Pancreas (tissue), 10 donors: ENCODE measurements around the gene NUP107. TPM values are rescaled to one million over a fixed set of nuclear protein-coding genes. Genes with fewer than 3 reads are reported as not detected.

ENCODE experiments used
- ATAC-seq, 4 donors: fragments of 200-7000 bp; cut with Tn5 transposase; one replicate each; pipeline versions ENCODE4 v1.8.0 to v1.9.1; 2020; ENCODE audit warnings: mild to moderate bottlenecking in 4 of 4, moderate library complexity in 4 of 4
- DNase-seq, 6 donors: peaks; one replicate each; pipeline ENCODE4 v3.0.0-alpha.2; 2020
- FAIRE-seq: peaks from 2 replicates; lab custom pipeline; 2012; peaks lifted over from hg19 to GRCh38; lab: Jason Lieb, UNC
- H3K27ac ChIP-seq, 4 donors: fragments of 200-600 bp; sonication (generic); 1 replicate in 3 of 4; 2 replicates in 1 of 4; pipeline versions ENCODE4 v1.5.0 to v1.8.0; 2020
- H3K27me3 ChIP-seq, 4 donors: fragments of 200-600 bp; one replicate each; pipeline ENCODE4 v1.8.0; 2021
- H3K36me3 ChIP-seq, 3 donors: fragments of 200-600 bp; sonication (generic) in 1 of 3; one replicate each; pipeline versions ENCODE4 v1.5.0 to v1.8.0; 2020 to 2021
- H3K4me1 ChIP-seq, 3 donors: fragments of 200-600 bp; one replicate each; pipeline ENCODE4 v1.8.0; 2021
- H3K4me3 ChIP-seq, 4 donors: fragments of 200-600 bp; sonication (generic) in 2 of 4; one replicate each; pipeline versions ENCODE4 v1.5.0 to v1.8.0; 2020 to 2021
- H3K9me3 ChIP-seq, 4 donors: fragments of 200-600 bp; one replicate each; pipeline ENCODE4 v1.8.0; 2021
- WGBS, 2 donors: extraction: QIAGEN DNeasy Blood & Tissue Kit; methylation state at CpG; one replicate each; pipeline ENCODE4 v1.1.7; 2013; 5-methylcytosine and 5-hydroxymethylcytosine counted together
- intact Hi-C, 3 donors: fragments of 100-400 bp; cut with DNase I; formaldehyde crosslinking; loops; one replicate each; pipeline versions ENCODE4 v1.11.1 to v1.14.2; 2022
- polyA plus RNA-seq, 2 donors: library from polyadenylated mRNA; stranded (reverse); fragments of 200-250 nt; gene quantifications; one replicate each; pipeline ENCODE4 v1.2.3, GENCODE V29; 2013
- total RNA-seq, 6 donors: library from RNA; stranded (reverse); fragmentation: NEBNext Ultra II Directional in 4 of 6; extraction: Animal tissue kit (Norgen Biotek cat#: 25700) in 4 of 6; gene quantifications; one replicate each; pipeline versions ENCODE4 v1.2.1 to v1.2.4, GENCODE V29; 2021 to 2023
- TF ChIP-seq, protein P1 (sequence below), 4 donors: fragments of 200-600 bp; sonication (generic) in 3 of 4; IDR thresholded peaks; one replicate each; pipeline versions ENCODE4 v1.5.0 to v1.8.0; 2021; ENCODE audit warnings: antibody characterized with exemption in 4 of 4
- donor health status: healthy with polysubstance abuse.
- donor health status: DM: no; HTN: no; CAD: no; lungs with moderate emphysema.
- donor health status: DM: no; HTN: no; CAD: no.
- donor health status: control.
- donor health status: control.
- donor health status: Bipolar disorder and iron deficiency.
- donor health status: DM: yes; HTN: yes; CAD: no.
- donor health status: DM: no; HTN: no; CAD: no.
- donor health status: DM: no; HTN: no; CAD: no.
- donor health status: DM: yes; HTN: yes; CAD: no.

Gene NUP107
- total and polyA plus RNA-seq, 8 donors: 11.3 to 22.1 (median 14.6) TPM

DNA sequence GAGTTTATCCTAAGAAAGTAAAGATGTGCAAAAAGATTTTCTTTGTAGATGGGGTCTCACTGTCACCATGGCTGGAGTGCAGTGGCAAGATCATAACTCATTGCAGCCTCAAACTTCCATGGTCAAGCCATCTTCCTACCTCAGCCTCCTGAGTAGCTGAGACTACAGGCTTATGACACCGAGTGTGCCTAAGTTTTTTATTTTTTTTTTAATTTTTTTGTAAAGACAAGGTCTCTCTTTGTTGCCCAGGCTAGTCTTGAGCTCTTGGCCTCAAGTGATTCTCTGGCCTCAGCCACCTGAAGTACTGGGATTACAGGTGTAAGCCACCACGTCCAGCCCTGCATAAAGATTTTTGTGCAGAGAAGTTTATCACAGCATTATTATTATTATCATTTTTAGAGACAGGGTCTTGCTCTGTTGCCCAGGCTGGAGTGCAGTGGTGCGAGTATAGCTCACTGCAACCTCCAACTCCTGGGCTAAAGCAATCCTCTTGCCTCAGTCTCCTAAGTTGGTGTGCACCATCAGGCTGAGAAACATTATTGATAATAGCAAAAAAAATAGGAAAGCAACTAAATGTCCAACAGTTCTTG is 101.9 kb downstream of the NUP107 start:
- no peak overlapping the region for H3K4me3 ChIP-seq
- FAIRE-seq: no peak

DNA sequence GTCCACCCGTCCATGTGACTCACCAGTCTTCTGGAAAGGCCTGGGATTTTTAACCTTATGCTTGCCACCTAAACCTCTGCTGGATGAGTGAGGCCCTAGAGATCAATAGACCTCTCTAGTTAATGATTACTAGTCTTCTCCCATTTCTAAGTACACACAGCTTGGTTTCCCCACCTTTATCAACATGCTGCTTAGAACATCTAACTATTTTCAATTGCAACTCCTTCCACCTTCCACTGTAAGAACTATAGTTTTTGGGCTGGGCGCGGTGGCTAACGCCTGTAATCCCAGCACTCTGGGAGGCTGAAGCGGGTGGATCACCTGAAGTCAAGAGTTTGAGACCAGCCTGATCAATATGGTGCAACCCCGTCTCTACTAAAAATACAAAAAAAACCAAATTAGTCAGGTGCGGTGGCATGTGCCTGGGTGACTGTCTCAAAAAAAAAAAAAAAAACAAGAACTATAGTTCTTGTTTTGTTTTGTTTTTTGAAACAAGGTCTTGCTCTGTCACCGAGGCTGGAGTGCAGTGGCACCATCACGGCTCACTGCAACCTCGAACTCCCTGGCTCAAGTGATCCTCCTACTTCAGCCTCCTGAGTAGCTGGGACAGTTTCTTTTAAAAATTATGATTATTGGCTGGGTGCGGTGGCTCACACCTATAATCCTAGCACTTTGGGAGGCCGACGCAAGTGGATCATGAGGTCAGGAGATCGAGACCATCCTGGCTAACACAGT is 102.5 kb downstream of the NUP107 start:
- peak in 2 of 6 donors; percentile 23 to 27 for DNase-seq
- intact Hi-C loops: no loop called here
- H3K27me3 ChIP-seq: no peaks in the 10 kb centered on the region
- FAIRE-seq: no peak
- TF ChIP-seq, protein P1, sequence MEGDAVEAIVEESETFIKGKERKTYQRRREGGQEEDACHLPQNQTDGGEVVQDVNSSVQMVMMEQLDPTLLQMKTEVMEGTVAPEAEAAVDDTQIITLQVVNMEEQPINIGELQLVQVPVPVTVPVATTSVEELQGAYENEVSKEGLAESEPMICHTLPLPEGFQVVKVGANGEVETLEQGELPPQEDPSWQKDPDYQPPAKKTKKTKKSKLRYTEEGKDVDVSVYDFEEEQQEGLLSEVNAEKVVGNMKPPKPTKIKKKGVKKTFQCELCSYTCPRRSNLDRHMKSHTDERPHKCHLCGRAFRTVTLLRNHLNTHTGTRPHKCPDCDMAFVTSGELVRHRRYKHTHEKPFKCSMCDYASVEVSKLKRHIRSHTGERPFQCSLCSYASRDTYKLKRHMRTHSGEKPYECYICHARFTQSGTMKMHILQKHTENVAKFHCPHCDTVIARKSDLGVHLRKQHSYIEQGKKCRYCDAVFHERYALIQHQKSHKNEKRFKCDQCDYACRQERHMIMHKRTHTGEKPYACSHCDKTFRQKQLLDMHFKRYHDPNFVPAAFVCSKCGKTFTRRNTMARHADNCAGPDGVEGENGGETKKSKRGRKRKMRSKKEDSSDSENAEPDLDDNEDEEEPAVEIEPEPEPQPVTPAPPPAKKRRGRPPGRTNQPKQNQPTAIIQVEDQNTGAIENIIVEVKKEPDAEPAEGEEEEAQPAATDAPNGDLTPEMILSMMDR (IDR thresholded peaks at IDR 0.05): no peak
- peak overlapping the region in 1 of 4 donors; percentile 29 for H3K27ac ChIP-seq
- peak; percentile 60 to 84 (median 68) for ATAC-seq
- no peaks in the 10 kb centered on the region for H3K9me3 ChIP-seq
- H3K4me1 ChIP-seq: peaks cover 8 to 50% (median 26%) of the 10 kb centered on the region in 3 donors
- H3K36me3 ChIP-seq: no peaks in the 10 kb centered on the region
- WGBS, 2 donors: 65 to 72% methylated on average over 14 of the region's 14 CpGs
- no peak overlapping the region for H3K4me3 ChIP-seq

More for the DNA sequence above, 101.9 kb downstream of the NUP107 start:
- Histone ChIP-seq H3K27me3 (no peaks in the 10 kb centered on the region), H3K36me3 (no peaks in the 10 kb centered on the region), H3K4me1 (peaks cover 8 to 50% (median 26%) of the 10 kb centered on the region in 3 donors), H3K27ac (peak overlapping the region in 2 of 4 donors; percentile 29 to 77), H3K9me3 (no peaks in the 10 kb centered on the region)
- intact Hi-C loops: no loop called here
- DNase-seq (no peak), ATAC-seq (no peak)
- WGBS, 2 donors: 86 to 91% methylated on average over 3 of the region's 3 CpGs
- TF ChIP-seq, protein P1 (IDR thresholded peaks at IDR 0.05): no peak

DNA sequence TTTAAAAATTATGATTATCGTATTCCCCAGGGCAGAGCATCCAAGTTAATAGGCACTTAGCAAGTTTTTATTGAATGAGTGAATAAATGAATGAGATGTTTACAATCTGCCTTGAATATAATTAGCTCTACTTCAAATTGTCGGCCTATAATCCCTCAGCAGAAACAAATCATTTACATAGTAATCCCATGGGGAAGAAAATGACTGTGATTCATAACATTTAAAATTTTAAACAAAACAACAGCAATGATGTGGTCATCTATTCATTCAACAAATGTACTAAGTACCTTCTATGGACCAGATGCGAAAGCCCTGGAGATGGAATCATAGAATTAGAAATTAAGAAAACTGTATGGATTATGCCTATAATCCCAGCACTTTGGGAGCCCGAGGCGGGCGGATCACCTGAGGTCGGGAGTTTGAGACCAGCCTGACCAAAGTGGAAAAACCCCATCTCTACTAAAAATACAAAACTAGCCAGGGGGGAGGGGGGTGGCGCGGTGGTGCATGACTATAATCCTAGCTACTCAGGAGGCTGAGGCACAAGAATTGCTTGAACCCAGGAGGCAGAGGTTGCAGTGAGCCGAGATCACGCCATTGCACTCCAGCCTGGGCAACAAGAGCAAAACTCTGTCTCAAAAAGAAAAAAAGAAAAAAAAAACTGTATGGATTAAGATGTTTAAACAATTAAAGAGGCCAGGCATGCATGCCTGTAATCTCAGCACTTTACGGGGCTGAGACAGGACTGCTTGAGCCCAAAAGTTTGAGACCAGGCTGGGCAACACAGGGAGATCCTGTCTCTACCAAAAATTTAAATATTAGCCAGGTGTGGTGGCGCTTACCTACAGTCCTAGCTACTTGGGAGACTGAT is 103.5 kb downstream of the NUP107 start:
- Histone ChIP-seq H3K27ac (no peak overlapping the region), H3K27me3 (no peaks in the 10 kb centered on the region), H3K4me1 (peaks cover 8 to 43% (median 24%) of the 10 kb centered on the region in 3 donors), H3K36me3 (no peaks in the 10 kb centered on the region), H3K9me3 (no peaks in the 10 kb centered on the region), H3K4me3 (no peak overlapping the region)
- TF ChIP-seq, protein P1 (IDR thresholded peaks at IDR 0.05): no peak
- intact Hi-C loops: no loop called here
- no peak for DNase-seq
- WGBS, 2 donors: 98% methylated on average over 13 of the region's 13 CpGs
- no peak for FAIRE-seq
- no peak for ATAC-seq

DNA sequence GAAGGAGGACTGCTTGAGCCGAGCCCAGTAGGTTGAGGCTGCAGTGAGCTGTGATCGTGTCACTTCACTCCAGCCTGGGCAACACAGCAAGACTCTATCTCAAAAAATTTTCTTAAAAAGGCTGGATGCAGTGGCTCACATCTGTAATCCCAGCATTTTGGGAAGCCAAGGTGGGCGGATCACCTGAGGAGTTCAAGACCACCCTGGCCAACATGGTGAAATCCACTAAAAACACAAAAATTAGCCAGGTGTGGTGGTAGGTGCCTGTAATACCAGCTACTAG is 104.1 kb downstream of the NUP107 start:
- Histone ChIP-seq H3K4me1 (peaks cover 2 to 37% (median 18%) of the 10 kb centered on the region in 3 donors), H3K27ac (no peak overlapping the region), H3K36me3 (no peaks in the 10 kb centered on the region), H3K4me3 (no peak overlapping the region), H3K9me3 (no peaks in the 10 kb centered on the region), H3K27me3 (no peaks in the 10 kb centered on the region)
- 64 to 67% methylated on average over 3 of the region's 3 CpGs for WGBS, 2 donors
- DNase-seq (no peak), FAIRE-seq (no peak), ATAC-seq (no peak)
- intact Hi-C loops: no loop called here
- TF ChIP-seq, protein P1 (IDR thresholded peaks at IDR 0.05): no peak
